Effector memory CD4-positive, alpha-beta T cell (primary cell): Measurements from ENCODE around the gene CDA.

Experiments used
- DNase-seq, 3 donors: peaks; one replicate each; pipeline ENCODE4 v3.0.0-alpha.2; 2020
- H3K27ac ChIP-seq: 2 replicates; pipeline ENCODE4 v1.7.0; 2013; ENCODE audit warnings: mild to moderate bottlenecking, low read length, moderate library complexity; ENCODE audit not compliant: insufficient read depth, poor library complexity, severe bottlenecking
- H3K27me3 ChIP-seq: replicated peaks from 2 replicates; pipeline ENCODE4 v1.7.0; 2013; ENCODE audit warnings: mild to moderate bottlenecking, low read length; ENCODE audit not compliant: insufficient read depth, control insufficient read depth, poor library complexity, severe bottlenecking
- H3K36me3 ChIP-seq: 2 replicates; pipeline ENCODE4 v1.7.0; 2013; ENCODE audit warnings: mild to moderate bottlenecking, low read length, moderate library complexity; ENCODE audit not compliant: control insufficient read depth, insufficient read depth
- H3K4me1 ChIP-seq: 2 replicates; pipeline ENCODE4 v1.7.0; 2013; ENCODE audit warnings: low read length, mild to moderate bottlenecking; ENCODE audit not compliant: control insufficient read depth, insufficient read depth, poor library complexity, severe bottlenecking
- H3K4me3 ChIP-seq: 2 replicates; pipeline ENCODE4 v1.7.0; 2013; ENCODE audit warnings: low read length, low read depth, mild to moderate bottlenecking; ENCODE audit not compliant: insufficient read depth, poor library complexity, severe bottlenecking
- H3K9me3 ChIP-seq: 2 replicates; pipeline ENCODE4 v1.7.0; 2013; ENCODE audit warnings: mild to moderate bottlenecking, low read length, moderate library complexity; ENCODE audit not compliant: control insufficient read depth

The CDA gene

DNA sequence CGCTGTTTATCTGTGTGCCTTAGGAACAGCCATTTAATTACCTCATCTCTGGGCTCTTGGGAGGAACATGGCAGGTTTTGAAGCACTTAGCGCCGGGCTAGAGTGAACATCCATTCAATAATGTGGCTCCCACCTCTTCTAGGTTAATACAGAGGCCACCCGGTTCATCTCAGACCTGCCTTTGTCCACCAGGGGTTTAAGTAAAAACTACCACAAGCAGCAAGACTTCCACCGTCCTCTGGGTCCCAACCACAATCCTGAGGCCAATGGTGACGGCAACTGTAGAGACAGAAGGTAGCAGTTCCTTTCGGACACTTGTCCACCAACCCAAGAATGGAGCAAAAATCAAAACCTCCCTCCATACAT is 73.2 kb downstream of the CDA start:
- Histone ChIP-seq H3K9me3 (no peaks in the 10 kb centered on the region), H3K27ac (peak overlapping the region; percentile 85), H3K36me3 (peaks cover 16% of the 10 kb centered on the region), H3K27me3 (no peaks in the 10 kb centered on the region), H3K4me3 (peak overlapping the region; percentile 85), H3K4me1 (peaks cover 16% of the 10 kb centered on the region)
- DNase-seq: no peak

DNA sequence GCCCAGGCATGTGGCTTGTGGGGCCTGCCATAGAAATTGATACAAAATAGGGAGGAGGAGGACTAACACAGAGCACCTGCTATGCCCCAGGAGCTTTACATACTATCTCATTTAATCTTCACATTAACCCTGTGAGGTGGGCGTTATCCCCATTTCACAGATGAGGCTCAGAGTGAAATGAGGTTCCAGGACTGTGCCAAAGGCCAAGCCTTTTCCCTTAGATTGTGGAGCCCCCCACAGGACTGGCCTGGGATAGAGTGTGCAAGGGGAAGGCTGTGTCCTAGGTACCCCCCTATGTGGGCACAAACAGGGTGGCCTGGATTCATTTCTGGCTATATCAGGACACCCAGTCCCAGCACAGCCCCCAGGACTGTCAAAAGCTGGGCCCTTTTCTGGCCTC is 74.5 kb downstream of the CDA start:
- DNase-seq: no peak
- Histone ChIP-seq H3K4me1 (peaks cover 16% of the 10 kb centered on the region), H3K4me3 (no peak overlapping the region), H3K27me3 (no peaks in the 10 kb centered on the region), H3K9me3 (no peaks in the 10 kb centered on the region), H3K36me3 (peaks cover 3% of the 10 kb centered on the region), H3K27ac (no peak overlapping the region)

DNA sequence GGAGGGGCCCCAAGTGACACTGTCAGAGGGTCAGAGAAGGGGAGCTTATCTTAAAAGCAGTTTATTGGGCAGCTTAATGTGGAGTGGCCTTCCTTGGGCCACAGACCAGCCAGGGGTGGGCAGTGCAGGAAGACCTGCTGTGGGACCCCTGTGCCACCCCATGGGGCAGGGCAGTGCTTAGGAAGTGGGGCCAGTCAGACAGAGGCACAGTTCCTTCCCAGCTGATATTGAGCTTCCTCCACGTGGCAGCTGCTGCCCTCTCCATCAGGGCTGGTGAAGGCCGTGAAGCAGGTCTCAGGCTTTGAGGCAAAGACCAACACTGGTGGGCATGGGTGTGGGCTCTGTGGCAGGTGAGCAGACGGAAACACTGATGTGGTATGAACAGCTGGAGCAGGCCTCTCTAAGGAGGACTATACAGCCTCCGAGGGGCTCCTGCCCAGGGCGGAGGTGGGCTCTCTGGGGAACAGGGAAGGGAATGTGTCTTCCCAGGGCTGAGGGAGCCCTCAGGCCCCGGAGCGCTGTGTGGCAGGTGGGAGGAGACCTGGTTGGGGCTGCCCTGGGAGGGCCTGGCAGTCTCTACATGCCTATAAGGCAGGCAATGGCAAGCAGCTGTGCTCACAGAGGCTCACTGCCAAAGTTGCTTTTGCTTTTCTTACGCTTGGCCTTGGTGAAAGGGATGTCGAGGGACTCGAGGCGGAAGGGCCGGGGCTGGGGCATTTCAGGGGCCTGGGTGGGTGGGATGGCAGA is 75.2 kb downstream of the CDA start:
- DNase-seq: no peak
- Histone ChIP-seq H3K4me1 (peaks cover 16% of the 10 kb centered on the region), H3K27me3 (no peaks in the 10 kb centered on the region), H3K36me3 (no peaks in the 10 kb centered on the region), H3K4me3 (no peak overlapping the region), H3K9me3 (no peaks in the 10 kb centered on the region), H3K27ac (no peak overlapping the region)

DNA sequence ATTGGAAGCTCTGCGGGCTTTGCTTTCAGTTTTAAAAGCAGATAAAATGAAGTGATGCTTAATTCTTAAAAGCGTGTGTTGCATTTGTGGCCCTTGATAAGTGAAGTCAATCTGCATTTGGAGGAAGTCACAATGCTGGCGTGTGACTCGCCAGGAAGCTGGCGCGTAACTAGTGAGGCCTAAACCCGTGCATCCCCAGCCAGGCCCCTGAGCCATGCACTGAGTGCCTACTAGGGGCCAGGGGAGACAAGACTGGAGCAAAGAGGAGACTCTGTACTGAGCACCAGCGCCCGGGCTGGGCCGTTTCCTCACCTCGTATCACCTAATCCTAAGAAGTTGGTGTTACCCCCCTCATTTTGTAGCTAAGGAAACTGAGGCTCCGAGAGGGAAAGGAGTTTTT is 76.8 kb downstream of the CDA start:
- peaks cover 7% of the 10 kb centered on the region for H3K4me1 ChIP-seq
- no peaks in the 10 kb centered on the region for H3K27me3 ChIP-seq
- H3K4me3 ChIP-seq: no peak overlapping the region
- no peak overlapping the region for H3K27ac ChIP-seq
- no peak for DNase-seq
- H3K9me3 ChIP-seq: no peaks in the 10 kb centered on the region
- H3K36me3 ChIP-seq: no peaks in the 10 kb centered on the region

DNA sequence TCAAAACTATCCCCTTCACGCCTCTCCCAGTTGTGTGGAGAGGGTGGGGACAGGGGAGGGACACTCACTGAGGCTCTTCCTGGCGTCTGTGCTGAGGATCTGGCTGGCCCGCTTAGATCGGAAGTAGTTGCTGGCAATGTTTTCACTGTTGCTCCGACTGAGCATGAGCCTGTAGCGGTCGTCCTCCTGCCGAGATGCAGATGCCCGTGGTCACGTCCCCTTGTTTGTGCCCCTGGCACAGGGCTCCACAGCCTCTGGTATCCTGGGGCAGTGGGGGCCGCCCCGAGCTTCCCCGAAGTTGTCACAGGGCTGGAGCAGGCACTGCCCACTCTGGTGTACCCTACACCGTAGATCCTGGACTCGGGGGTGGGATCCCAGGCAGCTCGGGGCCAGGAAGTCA is 77.2 kb downstream of the CDA start:
- no peak for DNase-seq
- Histone ChIP-seq H3K27ac (no peak overlapping the region), H3K4me1 (peaks cover 7% of the 10 kb centered on the region), H3K9me3 (no peaks in the 10 kb centered on the region), H3K36me3 (no peaks in the 10 kb centered on the region), H3K4me3 (no peak overlapping the region), H3K27me3 (no peaks in the 10 kb centered on the region)

DNA sequence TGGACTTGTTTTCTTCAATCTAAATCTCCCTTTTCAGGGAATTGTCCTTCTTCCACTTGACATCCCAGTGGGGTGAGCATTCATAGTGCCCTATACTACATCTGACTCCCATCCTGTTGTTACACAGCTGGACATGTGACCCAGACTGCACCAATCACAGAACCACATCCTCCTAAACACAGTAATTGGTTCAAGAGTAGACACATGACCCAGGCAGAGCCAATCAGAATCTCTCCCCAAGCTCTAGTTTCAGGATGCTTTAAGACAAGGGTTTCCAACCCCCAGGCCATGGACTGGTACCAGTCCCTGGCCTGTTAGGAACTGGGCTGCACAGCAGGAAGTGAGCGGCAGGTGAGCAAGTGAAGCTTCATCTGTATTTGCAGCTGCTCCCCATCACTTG is 77.9 kb downstream of the CDA start:
- Histone ChIP-seq H3K36me3 (no peaks in the 10 kb centered on the region), H3K9me3 (no peaks in the 10 kb centered on the region), H3K27me3 (no peaks in the 10 kb centered on the region), H3K27ac (no peak overlapping the region), H3K4me1 (peaks cover 4% of the 10 kb centered on the region), H3K4me3 (no peak overlapping the region)
- no peak for DNase-seq
